ACHN (cell line): Measurements from ENCODE around the gene KRTAP5-11.
"Not testable (repeated sequence)": the region's sequence is repeated elsewhere in the genome, so short reads cannot be mapped to it uniquely, and the experiment has no call there.

Experiments
- DNase-seq: peaks from one replicate; pipeline ENCODE4 v3.0.0-alpha.2; 2015
- in situ Hi-C: cut with HindIII; loops from 2 replicates; pipeline ENCODE4 v1.10.0; 2017; ENCODE audit warnings: low sequenced_read_pairs, low pct_ligation_motif_present, low pct_unique_long_range_greater_than_20kb

The KRTAP5-11 gene

DNA sequence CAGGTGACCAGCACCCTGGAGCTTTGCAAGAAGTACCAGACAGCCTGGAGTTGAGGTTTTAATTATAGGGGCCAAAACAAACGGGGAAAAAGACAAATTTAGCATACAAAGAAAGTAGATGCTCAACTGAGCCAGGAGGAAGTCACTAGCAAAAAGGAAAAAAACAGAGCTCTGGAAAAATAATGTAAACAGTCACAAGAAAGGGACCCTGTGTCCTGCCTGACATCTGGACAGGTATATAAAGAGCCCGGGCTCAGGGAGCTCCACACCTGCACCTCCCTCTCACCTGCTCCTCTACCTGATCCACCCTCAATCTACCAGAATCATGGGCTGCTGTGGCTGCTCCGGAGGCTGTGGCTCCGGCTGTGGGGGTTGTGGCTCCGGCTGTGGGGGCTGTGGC, 17.4 kb downstream of the KRTAP5-11 start, which contains the start of gene KRTAP5-10:
Gene KRTAP5-10 (plus strand): TSS at position 301 of the 400 bp plus-strand sequence. CDS start 25 bp downstream, at position 326.
- no peak for DNase-seq
- in situ Hi-C loops = no loop called here

DNA sequence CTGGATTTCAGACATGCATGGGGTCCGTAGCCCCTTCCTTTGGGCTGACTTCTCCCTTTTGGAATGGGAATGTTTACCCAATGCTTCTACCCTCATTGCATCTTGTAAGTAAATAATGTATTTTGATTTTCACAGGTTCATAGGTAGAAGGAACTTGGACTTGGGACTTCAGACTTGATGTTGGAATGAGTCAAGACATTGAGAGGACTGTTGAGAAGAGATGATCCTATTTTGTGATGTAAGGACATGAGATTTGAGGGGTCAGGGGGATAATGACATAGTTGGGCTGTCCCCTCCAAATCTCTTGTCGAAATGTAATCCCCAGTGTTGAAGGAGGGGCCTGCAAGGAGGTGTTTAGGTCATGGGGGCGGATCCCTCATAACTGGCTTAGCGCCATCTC, 18.2 kb downstream of the KRTAP5-11 start:
- DNase-seq = no peak
- in situ Hi-C loops = no loop called here

DNA sequence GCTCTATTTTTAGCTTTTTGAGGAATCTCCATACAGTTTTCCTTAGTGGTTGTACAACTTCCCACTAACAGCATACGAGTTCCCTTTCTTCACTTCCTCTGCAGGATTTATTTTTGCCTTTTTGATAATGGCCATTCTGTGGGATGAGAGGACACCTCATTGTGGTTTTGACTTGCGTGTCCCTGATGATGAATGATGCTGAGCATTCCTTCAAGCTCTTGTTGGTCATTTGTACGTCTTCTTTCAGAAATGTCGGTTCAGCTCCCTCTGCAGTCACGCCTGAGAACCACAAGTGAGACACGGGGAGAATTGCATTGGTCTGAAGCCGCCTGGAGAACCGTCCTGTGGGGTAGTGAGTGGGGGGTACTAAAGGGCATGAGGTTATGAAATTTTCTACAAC, 19.3 kb downstream of the KRTAP5-11 start:
- in situ Hi-C loops = no loop called here
- peak; percentile 26 for DNase-seq

DNA sequence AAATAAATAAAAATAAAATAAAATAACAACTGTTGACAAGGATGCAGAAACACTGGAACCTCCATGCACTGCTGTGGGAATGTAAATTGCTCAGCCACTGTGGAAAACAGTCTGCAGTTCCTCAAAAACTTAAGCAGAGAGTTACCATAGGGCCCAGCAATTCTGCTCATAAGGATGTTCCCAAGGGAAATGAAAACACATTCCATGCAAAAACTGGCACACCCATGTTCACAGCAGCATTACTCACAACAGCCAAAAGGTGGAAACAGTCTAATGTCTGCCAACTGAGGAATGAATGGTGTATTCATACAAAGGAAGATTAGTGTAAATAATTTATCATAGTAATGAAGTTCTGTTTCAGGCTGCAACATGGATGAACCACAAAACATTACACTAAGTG, 20.6 kb downstream of the KRTAP5-11 start:
- in situ Hi-C loops = no loop called here
- no peak for DNase-seq

DNA sequence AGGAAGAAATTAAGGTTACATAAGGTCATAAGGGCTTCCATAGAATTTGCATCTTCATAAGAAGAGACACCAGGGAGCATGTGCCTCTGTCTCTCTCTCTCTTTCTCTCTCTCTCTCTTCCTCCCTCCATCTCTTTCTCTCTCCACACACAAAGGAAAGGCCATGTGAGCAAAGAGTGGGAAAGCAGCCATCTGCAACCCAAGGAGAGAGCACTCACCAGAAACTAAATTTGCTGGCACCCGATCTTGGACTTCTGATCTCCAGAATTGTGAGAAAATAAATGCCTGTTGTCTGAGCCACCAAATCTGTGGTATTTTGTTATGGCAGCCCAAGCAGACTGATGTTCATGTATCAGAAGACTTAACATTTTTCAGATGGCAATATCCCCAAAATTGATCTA, 23.7 kb downstream of the KRTAP5-11 start:
- DNase-seq = no peak
- in situ Hi-C loops = no loop called here

DNA sequence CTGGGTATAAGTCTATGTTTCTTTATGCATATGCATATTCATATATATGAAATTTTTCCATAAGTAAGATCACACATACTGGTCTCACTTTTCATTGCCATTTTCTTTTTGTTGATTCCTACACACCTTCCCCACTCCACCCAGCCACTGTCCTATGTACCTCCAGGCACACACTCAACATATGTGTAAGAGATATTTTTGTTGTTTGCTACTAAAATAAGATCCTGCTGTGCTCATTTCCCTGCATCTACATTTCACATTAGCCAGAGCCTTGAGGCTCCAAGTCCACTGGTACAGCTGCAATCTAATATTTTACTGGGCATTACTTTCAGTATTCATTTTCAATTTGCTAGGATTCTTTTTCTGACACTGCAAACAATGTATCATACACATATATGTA, 25.4 kb downstream of the KRTAP5-11 start:
- no peak for DNase-seq
- in situ Hi-C loops = no loop called here

DNA sequence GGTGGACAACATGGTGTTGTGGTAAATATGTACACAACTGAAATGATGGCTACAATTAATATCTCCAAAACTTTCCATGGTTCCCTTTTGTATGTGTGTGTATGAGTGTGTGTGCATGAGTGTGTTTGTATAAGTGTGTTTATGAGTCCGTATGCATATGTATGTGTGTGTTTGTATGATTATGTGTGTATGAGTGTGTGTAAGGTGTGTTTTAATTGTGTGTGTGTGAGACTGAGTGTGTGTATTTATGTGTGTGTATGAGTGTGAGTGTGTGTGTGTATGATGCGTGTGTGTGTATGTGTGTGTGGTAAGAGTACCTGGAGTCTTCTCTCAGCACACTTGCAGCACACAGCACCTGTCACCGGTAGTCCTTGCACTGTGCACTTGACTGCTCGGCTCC, 26.7 kb downstream of the KRTAP5-11 start:
- in situ Hi-C loops = no loop called here
- DNase-seq = no peak

DNA sequence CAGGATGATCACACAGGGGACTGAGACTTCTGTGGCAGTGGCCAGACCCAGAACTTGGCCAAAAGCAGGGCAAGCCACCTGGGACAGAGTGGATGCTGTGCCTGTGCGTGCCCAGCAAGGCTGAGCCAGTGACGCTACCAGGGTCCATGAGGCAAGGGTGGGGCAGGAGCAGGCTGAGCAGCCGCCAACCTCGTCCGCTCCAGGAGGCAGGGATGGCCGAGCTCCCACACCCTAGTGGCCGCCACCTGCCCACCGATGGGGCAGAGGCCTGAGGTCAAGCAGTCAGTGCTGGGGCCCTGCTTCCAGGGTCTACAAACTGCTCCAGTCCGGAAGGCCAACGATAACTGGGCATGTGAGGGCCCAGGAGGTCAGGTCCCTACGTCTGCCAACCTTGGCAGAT, 27.2 kb downstream of the KRTAP5-11 start:
- in situ Hi-C loops = no loop called here

DNA sequence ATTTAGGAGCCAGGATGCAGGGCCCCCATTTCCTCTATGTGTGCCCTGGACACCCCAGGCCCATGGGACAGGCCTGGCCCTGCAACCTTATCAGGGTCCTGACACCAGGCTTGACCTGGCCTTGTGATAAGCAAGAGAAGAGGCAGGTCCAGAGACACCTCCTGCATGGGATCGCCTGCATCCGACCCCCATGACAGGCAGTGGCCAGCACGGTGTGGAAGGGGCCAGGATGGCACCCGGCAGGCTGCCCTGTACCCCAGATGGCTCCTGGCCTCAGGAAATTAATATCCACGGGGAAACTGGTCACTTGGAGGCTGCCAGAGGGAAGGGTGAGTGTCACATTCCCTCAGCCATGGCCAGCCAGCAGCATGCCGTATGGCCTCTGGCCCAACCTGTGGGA, 27.7 kb downstream of the KRTAP5-11 start:
- in situ Hi-C loops = no loop called here

More for the DNA sequence above, 27.2 kb downstream of the KRTAP5-11 start:
- DNase-seq = no peak

DNA sequence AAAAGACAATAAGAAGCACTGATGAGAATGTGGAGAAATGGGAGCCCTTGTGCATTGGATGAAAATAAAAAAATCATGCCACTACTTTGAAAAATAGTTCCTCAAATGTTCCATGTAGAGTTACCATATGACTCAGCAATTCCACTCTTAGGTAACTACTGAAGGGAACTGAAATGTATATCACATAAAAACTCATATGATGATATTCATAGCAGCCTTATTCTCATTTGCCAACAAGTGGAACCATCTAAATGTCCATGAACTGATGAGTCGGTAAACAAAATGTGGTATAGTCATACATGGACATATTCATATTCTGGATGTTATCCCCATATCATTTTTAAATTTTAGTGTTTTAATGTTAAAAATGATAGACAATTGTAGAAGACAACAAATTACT, 31.0 kb downstream of the KRTAP5-11 start:
- in situ Hi-C loops = no loop called here
- no peak for DNase-seq

More for the DNA sequence above, 27.7 kb downstream of the KRTAP5-11 start:
- no peak for DNase-seq

DNA sequence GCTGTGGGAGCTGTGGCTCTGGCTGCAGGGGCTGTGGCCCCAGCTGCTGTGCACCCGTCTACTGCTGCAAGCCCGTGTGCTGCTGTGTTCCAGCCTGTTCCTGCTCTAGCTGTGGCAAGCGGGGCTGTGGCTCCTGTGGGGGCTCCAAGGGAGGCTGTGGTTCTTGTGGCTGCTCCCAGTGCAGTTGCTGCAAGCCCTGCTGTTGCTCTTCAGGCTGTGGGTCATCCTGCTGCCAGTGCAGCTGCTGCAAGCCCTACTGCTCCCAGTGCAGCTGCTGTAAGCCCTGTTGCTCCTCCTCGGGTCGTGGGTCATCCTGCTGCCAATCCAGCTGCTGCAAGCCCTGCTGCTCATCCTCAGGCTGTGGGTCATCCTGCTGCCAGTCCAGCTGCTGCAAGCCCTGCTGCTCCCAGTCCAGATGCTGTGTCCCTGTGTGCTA, 33.9 kb downstream of the KRTAP5-11 start:
- in situ Hi-C loops = no loop called here
- no peak for DNase-seq

DNA sequence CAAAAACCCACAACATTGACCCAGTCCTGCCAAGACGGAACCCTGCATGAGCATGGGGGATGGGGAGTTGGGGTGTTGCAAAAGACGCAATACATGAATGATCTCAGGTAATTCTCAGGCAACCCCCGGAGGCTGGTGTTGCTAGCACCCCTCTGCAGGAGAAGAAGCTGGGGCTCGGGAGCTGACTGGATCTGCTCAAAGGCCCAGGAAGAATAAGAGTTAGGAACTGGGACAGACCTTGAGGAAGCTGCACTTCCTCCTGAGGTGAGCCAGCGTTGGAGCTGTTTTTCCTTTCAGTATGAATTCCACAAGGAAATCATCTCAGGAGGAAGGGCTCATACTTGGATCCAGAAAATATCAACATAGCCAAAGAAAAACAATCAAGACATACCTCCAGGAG, 34.6 kb downstream of the KRTAP5-11 start, which contains the start of gene KRTAP5-9:
Gene KRTAP5-9 (plus strand): TSS at position 301 of the 400 bp plus-strand sequence. CDS start 238 bp downstream, outside the sequence.
- in situ Hi-C loops = no loop called here
- no peak for DNase-seq

DNA sequence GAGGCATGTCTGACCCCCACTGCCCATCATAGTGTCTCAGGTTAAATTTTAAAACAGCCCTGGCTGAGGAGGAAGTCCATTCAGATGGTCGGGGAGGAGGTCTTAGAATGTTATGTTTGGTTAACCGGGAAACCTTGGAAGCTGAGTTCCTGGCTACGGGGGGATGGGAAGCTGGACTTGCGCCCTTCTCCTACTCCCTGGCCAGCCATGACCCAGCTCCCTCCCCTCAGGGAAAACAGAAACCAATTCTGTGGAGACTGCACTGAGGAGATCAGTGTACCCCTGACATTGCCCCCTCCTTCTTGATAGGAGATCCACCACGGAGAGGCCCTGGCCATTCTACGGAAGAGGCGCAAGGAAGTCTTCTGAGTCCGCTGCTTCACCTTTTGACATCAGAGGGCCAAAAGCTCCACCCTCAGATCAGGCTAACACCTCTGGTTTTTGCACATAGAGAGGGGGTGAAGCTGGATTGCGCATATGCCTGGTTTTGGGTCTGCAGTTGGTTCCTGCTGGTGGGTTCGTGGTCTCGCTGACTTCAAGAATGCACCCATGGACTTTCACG, 37.2 kb downstream of the KRTAP5-11 start:
- DNase-seq = no peak
- in situ Hi-C loops = no loop called here

DNA sequence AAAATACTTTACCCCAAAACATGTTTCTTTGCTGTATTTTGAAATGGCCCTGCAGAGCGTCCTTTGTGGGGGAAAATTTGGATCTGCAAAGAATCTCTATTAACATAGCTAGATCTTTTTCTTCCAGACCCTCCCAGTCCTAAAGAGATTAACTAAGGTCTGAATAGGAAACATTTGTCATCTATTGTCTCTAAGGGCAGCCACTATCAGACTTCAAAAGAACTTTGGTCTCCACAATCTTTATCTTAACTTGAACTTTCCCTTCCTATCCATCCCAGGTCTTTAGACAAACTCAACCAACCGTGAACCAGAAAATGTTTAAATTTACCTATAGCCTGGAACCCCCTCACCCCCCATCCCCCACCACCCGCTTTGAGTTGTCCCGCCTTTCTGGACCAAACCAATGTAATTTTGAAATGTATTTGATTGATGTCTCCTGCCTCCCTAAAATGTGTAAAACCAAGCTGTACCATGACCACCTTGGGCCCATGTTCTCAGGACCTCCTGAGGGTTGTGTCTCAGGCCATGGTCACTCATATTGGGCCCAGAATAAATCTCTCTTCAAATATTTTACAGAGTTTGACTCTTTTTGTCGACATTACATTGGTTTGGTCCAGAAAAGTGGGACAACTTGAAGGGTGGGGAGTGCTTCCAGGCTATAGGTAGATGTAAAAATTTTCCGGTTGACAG, 38.0 kb downstream of the KRTAP5-11 start:
- no peak for DNase-seq
- in situ Hi-C loops = no loop called here

DNA sequence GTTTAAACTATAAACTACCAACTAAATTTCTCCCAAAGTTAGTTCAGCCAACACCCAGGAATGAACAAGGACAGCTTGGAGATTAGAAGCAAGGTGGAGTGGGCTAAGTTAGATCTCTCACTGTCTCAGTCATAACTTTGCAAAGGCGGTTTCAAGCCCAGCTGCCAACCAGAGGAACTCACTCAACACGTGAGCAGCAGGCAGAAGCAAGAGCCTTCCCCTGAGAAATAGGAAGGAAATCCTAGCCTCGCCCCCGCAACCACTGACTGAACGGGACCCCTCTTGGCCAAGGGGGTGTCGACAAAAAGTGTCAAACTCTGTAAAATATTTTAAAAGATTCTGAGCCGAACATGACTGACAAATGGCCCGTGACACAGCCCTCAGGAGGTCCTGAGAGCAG, 38.8 kb downstream of the KRTAP5-11 start:
- DNase-seq = no peak
- in situ Hi-C loops = no loop called here

DNA sequence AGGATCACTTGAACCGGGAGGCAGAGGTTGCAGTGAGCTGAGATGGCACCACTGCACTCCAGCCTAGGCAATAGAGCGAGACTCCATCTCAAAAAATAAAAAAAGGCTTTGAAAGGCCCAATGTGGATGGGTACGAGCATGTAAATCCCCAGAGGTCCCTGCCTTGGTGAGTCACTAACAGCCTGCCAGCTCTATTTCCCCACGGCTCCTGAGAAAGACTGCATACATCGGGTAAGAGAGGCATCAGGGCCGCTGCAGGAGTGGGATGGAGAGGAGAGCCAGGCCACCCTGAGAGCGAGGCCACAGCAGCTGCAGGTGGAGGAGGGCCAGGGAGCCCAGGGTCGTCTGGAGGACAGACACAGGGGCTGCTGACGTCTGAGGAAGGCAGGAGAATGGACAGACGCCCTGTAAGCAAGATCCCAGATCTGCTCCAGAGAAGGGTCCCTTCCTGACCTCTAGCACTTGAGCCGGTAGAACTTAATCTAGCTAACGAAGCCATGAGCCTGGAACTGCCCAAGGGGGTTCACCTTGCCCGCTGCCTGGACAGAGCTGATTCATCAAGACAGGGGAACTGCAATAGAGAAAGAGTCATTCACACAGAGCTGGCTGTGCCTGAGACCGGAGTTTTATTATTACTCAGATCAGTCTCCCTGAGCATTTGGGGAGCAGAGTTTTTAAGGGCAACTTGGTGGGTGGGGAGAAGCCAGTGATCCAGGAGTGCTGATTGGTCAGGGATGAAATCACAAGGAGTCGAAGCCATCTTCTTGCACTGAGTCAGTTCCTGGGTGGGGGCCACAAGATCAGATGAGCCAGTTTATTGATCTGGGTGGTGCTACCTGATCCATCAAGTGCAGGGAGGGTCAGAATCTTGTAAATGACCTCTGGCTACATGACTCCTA, 39.5 kb downstream of the KRTAP5-11 start:
- no peak for DNase-seq
- in situ Hi-C loops = no loop called here

DNA sequence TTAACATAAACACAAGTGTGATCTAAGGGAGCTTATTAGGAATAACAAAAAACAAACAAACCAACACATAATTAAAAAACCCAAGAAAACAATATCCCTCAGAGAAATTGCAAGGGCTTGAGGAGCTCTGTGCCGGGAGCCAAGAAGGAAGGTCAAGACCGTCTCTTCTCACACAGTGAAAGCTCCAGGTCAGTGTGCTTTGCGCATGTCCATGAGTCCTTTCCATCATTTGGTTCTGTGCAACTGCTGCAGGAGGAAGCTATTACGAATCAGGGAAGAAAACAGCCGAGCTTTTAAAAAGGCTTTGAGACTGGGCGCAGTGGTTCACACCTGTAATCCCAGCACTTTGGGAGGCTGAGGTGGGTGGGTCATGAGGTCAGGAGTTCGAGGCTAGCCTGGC, 40.3 kb downstream of the KRTAP5-11 start:
- in situ Hi-C loops = no loop called here
- no peak for DNase-seq

DNA sequence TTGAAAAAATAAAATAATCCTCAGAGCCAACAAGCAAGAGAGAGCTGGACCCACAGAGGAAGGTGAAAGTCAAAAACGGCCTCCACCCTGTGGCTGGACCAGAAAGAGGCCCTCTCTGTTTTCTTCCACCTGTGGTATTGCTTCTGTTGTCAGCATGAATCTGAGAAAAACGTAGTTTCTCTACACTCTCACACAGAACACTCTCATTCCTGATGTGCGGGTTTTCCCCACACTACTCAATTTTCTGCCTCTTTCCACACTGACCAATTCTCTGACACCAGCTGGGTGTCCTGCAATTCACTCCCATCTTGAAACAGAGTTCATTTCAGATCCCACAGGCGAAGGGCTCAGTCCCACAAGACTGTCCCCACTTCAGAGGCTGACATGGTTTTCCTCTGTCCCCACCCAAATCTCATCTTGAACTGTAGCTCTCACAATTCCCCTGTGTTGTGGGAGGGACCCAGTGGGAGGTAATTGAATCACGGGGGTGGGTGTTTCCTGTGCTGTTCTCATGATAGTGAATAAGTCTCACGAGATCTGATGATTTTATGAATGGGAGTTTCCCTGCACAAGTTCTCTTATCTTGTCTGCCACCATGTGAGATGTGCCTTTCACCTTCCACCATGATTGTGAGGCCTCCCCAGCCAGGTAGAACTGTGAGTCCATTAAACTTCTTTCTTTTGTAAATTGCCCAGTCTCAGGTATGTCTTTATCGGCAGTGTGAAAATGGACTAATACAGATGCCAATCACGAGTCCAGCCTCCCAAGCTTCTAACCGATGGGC, 42.0 kb downstream of the KRTAP5-11 start:
- in situ Hi-C loops, DNase-seq: not testable (repeated sequence)
